GM12878 (cell line): Measurements from ENCODE around the gene PSORS1C2. TPM values are rescaled to one million over a fixed set of nuclear protein-coding genes. Genes with fewer than 3 reads are reported as not detected.

Source experiments
- ATAC-seq: fragments of 200-7000 bp; cut with Tn5 transposase; 3 replicates; pipeline ENCODE4 v1.9.1; 2020; ENCODE audit warnings: mild to moderate bottlenecking, moderate library complexity
- BruUV-seq: library from RNA; stranded (reverse); fragments of 400-500 nt; replicated peaks from 2 replicates; lab custom pipeline; 2021; lab: Mats Ljungman, UMichigan
- CTCF ChIA-PET: fragments of 300-600 bp; sonication (Branson Sonifier 250); formaldehyde crosslinking; extraction: SDS; loops from one replicate; lab custom pipeline; 2021; ENCODE audit warnings: inconsistent platforms; lab: Yijun Ruan, JAX
- POLR2A ChIA-PET: fragments of 350-600 bp; formaldehyde crosslinking; extraction: SDS; loops from one replicate; lab custom pipeline; 2021; ENCODE audit warnings: inconsistent platforms; lab: Charles Lee
- RAD21 ChIA-PET: fragments of 300-600 bp; sonication (Branson Sonifier 250); formaldehyde crosslinking; loops from one replicate; lab custom pipeline; 2023; ENCODE audit warnings: antibody characterized with exemption; ENCODE audit not compliant: unreplicated experiment; lab: Charles Lee
- SMC1A ChIA-PET: fragments of 300-600 bp; sonication (Branson Sonifier 250); formaldehyde crosslinking; loops from one replicate; lab custom pipeline; 2023; ENCODE audit not compliant: unreplicated experiment, uncharacterized antibody; lab: Charles Lee
- DNase-seq: peaks from one replicate; pipeline ENCODE4 v3.0.0-alpha.2; 2011; ENCODE audit warnings: low read depth, low spot score
- FAIRE-seq: peaks from 3 replicates; lab custom pipeline; 2011; peaks lifted over from hg19 to GRCh38; lab: Jason Lieb, UNC
- H2AFZ ChIP-seq: 2 replicates; pipeline ENCODE4 v1.6.0; 2011; ENCODE audit warnings: low read depth, low read length, control low read depth; ENCODE audit not compliant: control insufficient read depth
- H3K27ac ChIP-seq: 2 replicates; pipeline ENCODE4 v1.5.1; 2011; ENCODE audit warnings: control low read depth; ENCODE audit not compliant: control insufficient read depth, insufficient read depth
- H3K27me3 ChIP-seq, 2 experiments: replicated peaks in 1 of 2; 2 replicates each; pipeline versions ENCODE4 v1.6.0 to v1.6.1; 2011; ENCODE audit warnings: low read length in 1 of 2; ENCODE audit not compliant: control insufficient read depth in 2 of 2, insufficient read depth in 2 of 2
- H3K36me3 ChIP-seq, 2 experiments: 2 replicates each; pipeline ENCODE4 v1.5.1; 2011; ENCODE audit warnings: low read length in 1 of 2; ENCODE audit not compliant: control insufficient read depth in 2 of 2, insufficient read depth in 2 of 2
- H3K4me1 ChIP-seq: 2 replicates; pipeline ENCODE4 v1.6.1; 2011; ENCODE audit warnings: mild to moderate bottlenecking, low read length, moderate library complexity, mixed read lengths; ENCODE audit not compliant: control insufficient read depth, insufficient read depth
- H3K4me2 ChIP-seq: 2 replicates; pipeline ENCODE4 v1.6.0; 2011; ENCODE audit warnings: control low read depth; ENCODE audit not compliant: control insufficient read depth, insufficient read depth
- H3K4me3 ChIP-seq: fragments of 200-600 bp; sonication (generic); 2 replicates; pipeline ENCODE4 v1.5.1; 2016
- H3K79me2 ChIP-seq: 2 replicates; pipeline ENCODE4 v1.6.0; 2011; ENCODE audit warnings: low read length; ENCODE audit not compliant: control insufficient read depth, insufficient read depth
- H3K9ac ChIP-seq: 2 replicates; pipeline ENCODE4 v1.8.0; 2011; ENCODE audit warnings: low read length, control low read depth, mixed read lengths; ENCODE audit not compliant: control insufficient read depth, insufficient read depth
- H3K9me3 ChIP-seq: replicated peaks from 3 replicates; pipeline ENCODE4 v1.5.1; 2011; ENCODE audit warnings: mild to moderate bottlenecking, low read length; ENCODE audit not compliant: control insufficient read depth, insufficient read depth
- H4K20me1 ChIP-seq: 2 replicates; pipeline ENCODE4 v1.6.0; 2011; ENCODE audit not compliant: control insufficient read depth, insufficient read depth
- CHD1 ChIP-seq: IDR thresholded peaks from 2 replicates; pipeline ENCODE4 v1.6.1; 2012; ENCODE audit warnings: low read depth, low read length, improper control_type of control experiment
- CREM ChIP-seq: IDR thresholded peaks from 2 replicates; pipeline ENCODE4 v1.6.1; 2014; ENCODE audit warnings: antibody characterized with exemption, low read depth
- E2F8 ChIP-seq: fragments of 450-650 bp; IDR thresholded peaks from 2 replicates; pipeline ENCODE4 v1.6.1; 2018; ENCODE audit warnings: mild to moderate bottlenecking, low read depth, moderate library complexity; ENCODE audit not compliant: partially characterized antibody
- ELK1 ChIP-seq: IDR thresholded peaks from 2 replicates; pipeline ENCODE4 v1.6.1; 2012; ENCODE audit warnings: low read depth, low read length, improper control_type of control experiment
- IKZF2 ChIP-seq, 2 experiments: fragments of 450-650 bp; IDR thresholded peaks; 2 replicates each; pipeline ENCODE4 v1.6.1; 2017; ENCODE audit warnings: mild to moderate bottlenecking in 2 of 2, moderate library complexity in 2 of 2
- KDM1A ChIP-seq: fragments of 200-600 bp; sonication (generic); IDR thresholded peaks from 2 replicates; pipeline ENCODE4 v1.6.1; 2016; ENCODE audit warnings: borderline replicate concordance
- KLF5 ChIP-seq: fragments of 450-650 bp; IDR thresholded peaks from 2 replicates; pipeline ENCODE4 v1.6.1; 2014; ENCODE audit warnings: mild to moderate bottlenecking; ENCODE audit not compliant: partially characterized antibody
- MYB ChIP-seq: fragments of 150-350 bp; IDR thresholded peaks from 2 replicates; pipeline ENCODE4 v1.6.1; 2014; ENCODE audit warnings: mild to moderate bottlenecking, low read depth, low read length, borderline replicate concordance
- MYC ChIP-seq: IDR thresholded peaks from 2 replicates; pipeline ENCODE4 v1.6.1; 2011; ENCODE audit warnings: mild to moderate bottlenecking, low read length, moderate library complexity, inconsistent platforms; ENCODE audit not compliant: insufficient read depth, insufficient replicate concordance, insufficient read length, severe bottlenecking
- NFIC ChIP-seq: IDR thresholded peaks from 2 replicates; pipeline ENCODE4 v1.6.1; 2012; ENCODE audit warnings: low read depth, mild to moderate bottlenecking, inconsistent platforms, low read length, moderate library complexity
- NR2C2 ChIP-seq: IDR thresholded peaks from 2 replicates; pipeline ENCODE4 v1.6.1; 2011; ENCODE audit warnings: borderline replicate concordance, low read depth; ENCODE audit not compliant: control insufficient read depth, insufficient read length
- PAX5 ChIP-seq: IDR thresholded peaks from 2 replicates; pipeline ENCODE4 v1.6.1; 2011; ENCODE audit warnings: low read depth, low read length, borderline replicate concordance
- POLR2A ChIP-seq: IDR thresholded peaks from 2 replicates; pipeline ENCODE4 v1.6.1; 2011; ENCODE audit warnings: low read depth, mild to moderate bottlenecking, low read length
- SPI1 ChIP-seq: IDR thresholded peaks from 2 replicates; pipeline ENCODE4 v1.6.1; 2011; ENCODE audit warnings: low read depth, mild to moderate bottlenecking, low read length, moderate library complexity, borderline replicate concordance; ENCODE audit not compliant: insufficient read depth
- ZZZ3 ChIP-seq: IDR thresholded peaks from 2 replicates; pipeline ENCODE4 v1.6.1; 2011; ENCODE audit warnings: low read depth; ENCODE audit not compliant: control insufficient read depth, insufficient read length
- WGBS: methylation state at CpG from one replicate; pipeline ENCODE4 v1.1.6; 2016; ENCODE audit warnings: low lambda C conversion rate; ENCODE audit not compliant: insufficient replicate concordance, insufficient coverage; ENCODE audit errors: missing lambda C conversion rate; 5-methylcytosine and 5-hydroxymethylcytosine counted together
- in situ Hi-C: fragments of 300-500 bp; cut with MboI; formaldehyde crosslinking; loops from 9 replicates; pipeline ENCODE4 v1.14.3; 2018; ENCODE audit warnings: mixed read lengths
- intact Hi-C: fragments of 100-400 bp; cut with micrococcal nuclease; formaldehyde crosslinking; loops from one replicate; pipeline ENCODE4 v1.14.2; 2022; ENCODE audit not compliant: unreplicated experiment
- polyA plus RNA-seq, 11 experiments: library from polyadenylated mRNA; depleted of rRNA in 4 of 11; unstranded in 6 of 11; stranded (reverse) in 5 of 11; fragments of >200 nt; fragmentation: Nextera tagmentation in 4 of 11; fragmentation: Illumina TruSeq in 1 of 11; extraction: Ambion mirVana in 4 of 11; extraction: Trizol in 1 of 11; gene quantifications; 1 replicate in 1 of 11; 2 replicates in 10 of 11; pipeline versions ENCODE4 v1.2.1 to v1.2.3, GENCODE V29; 2011 to 2016; ENCODE audit warnings: inconsistent platforms in 2 of 11, missing spikeins in 2 of 11, low read depth in 1 of 11
- total RNA-seq, 4 experiments: library from RNA; depleted of rRNA in 3 of 4; stranded (reverse); fragments of >200 nt in 3 of 4; fragmentation: Illumina TruSeq in 1 of 4; extraction: Trizol in 1 of 4; gene quantifications; 2 replicates each; pipeline versions ENCODE4 v1.2.1 to v1.2.3, GENCODE V29; 2013 to 2021
- TF ChIP-seq, protein P1 (sequence below): fragments of 150-350 bp; IDR thresholded peaks from 2 replicates; pipeline ENCODE4 v1.6.1; 2014; ENCODE audit warnings: mild to moderate bottlenecking, low read depth, low read length

The PSORS1C2 gene
- total and polyA plus RNA-seq, 10 of the 15 experiments (the other 5 are each of a cell fraction or from before 2014, with no cell fraction given) = not detected

DNA sequence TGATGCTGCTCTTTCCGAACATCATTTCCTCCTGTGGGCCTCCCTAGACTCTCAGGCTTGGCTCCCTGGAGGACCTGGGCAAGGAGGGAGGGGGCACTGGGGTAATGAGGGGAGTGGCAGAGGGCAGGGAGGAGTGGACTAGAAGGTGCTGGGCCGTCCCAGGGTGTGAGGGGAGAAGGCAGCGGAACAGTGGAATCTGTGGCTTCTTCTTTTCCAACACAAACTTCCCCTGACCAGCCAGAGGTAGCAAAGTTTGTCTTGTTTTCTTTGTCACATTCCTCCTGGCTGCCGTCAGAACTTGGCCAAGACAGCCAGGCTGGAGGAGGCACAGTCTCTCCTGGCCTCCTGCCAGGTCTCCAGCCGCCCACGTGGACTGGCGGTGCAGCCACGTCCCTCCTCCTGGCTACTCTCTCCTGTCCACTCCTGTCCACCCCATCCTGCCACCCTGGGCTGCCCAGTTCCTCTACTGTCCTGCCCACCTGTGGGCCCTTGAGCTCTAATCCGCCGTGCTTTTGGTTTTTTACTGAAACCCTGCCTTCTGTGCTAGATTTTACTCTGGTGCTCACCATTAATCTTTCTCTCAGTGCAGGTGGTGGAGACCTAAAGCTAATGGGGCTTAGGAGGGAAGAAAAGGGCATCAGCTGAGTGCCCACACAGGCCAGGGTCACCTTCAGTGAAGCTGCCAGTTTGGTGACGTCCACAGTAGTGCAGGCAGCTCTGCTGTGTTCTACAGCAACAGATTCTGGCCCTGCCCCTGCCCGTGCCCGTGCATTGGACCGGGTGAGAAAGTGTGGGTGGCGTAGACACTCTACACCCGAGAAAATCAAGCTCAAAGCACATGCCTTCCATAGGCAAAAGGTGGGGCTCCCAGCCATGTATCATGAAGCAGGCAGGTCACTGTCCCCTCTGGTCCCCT lies 15.8 kb downstream of the PSORS1C2 start:
- Histone ChIP-seq H3K4me1 (no peaks in the 10 kb centered on the region; the same call in 1 of the 2 replicates), H3K9me3 (no peaks in the 10 kb centered on the region), H3K36me3 (no peaks in the 10 kb centered on the region), H3K79me2 (no peaks in the 10 kb centered on the region), H4K20me1 (no peaks in the 10 kb centered on the region), H2AFZ (no peak overlapping the region), H3K9ac (no peak overlapping the region), H3K4me3 (no peak overlapping the region), H3K27ac (no peak overlapping the region), H3K27me3 (peaks cover 2 to 3% of the 10 kb centered on the region in 2 experiments; a peak in 3 of 4 replicates), H3K4me2 (no peak overlapping the region)
- intact Hi-C loops = no loop called here
- ChIA-PET RAD21 (no interaction called here), CTCF (no interaction called here), SMC1A (no interaction called here), POLR2A (no interaction called here)
- WGBS = 21% methylated on average over 16 of the region's 16 CpGs
- ATAC-seq (peak; percentile 14; the same call in 1 of the 3 replicates), FAIRE-seq (no peak), DNase-seq (no peak)
- BruUV-seq = no TSS peak
- in situ Hi-C loops = no loop called here
- TF ChIP-seq PAX5 (no peak), KDM1A (no peak), SPI1 (no peak), NR2C2 (no peak), E2F8 (no peak), MYB (no peak), ZZZ3 (no peak), NFIC (no peak), IKZF2 (IDR thresholded peaks at IDR 0.05) (no peak), POLR2A (no peak), CHD1 (no peak), MYC (no peak), CREM (no peak), KLF5 (no peak), ELK1 (no peak)
- TF ChIP-seq, protein P1, sequence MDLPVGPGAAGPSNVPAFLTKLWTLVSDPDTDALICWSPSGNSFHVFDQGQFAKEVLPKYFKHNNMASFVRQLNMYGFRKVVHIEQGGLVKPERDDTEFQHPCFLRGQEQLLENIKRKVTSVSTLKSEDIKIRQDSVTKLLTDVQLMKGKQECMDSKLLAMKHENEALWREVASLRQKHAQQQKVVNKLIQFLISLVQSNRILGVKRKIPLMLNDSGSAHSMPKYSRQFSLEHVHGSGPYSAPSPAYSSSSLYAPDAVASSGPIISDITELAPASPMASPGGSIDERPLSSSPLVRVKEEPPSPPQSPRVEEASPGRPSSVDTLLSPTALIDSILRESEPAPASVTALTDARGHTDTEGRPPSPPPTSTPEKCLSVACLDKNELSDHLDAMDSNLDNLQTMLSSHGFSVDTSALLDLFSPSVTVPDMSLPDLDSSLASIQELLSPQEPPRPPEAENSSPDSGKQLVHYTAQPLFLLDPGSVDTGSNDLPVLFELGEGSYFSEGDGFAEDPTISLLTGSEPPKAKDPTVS = no peak
